G401.6 (cell line): ENCODE measurements around the gene STK32B.

Source experiments
- FAIRE-seq: peaks from 2 replicates; lab custom pipeline; 2012; peaks lifted over from hg19 to GRCh38; lab: Jason Lieb, UNC

Gene STK32B

GRCh38 chr4:5472160-5472591, 420.9 kb downstream of the STK32B start:
- no peak for FAIRE-seq

GRCh38 chr4:5473125-5473524, 421.8 kb downstream of the STK32B start:
- no peak for FAIRE-seq

GRCh38 chr4:5474756-5475155, 423.5 kb downstream of the STK32B start:
- FAIRE-seq, result no peak

GRCh38 chr4:5477613-5478012, 426.3 kb downstream of the STK32B start:
- no peak for FAIRE-seq

GRCh38 chr4:5478169-5478568, 426.9 kb downstream of the STK32B start:
- no peak for FAIRE-seq

GRCh38 chr4:5478697-5479096, 427.4 kb downstream of the STK32B start:
- FAIRE-seq, result no peak

- FAIRE-seq, result no peak
Observed at GRCh38 chr4:5479518-5480060, 428.3 kb downstream of the STK32B start.

GRCh38 chr4:5488413-5488812, 437.1 kb downstream of the STK32B start:
- no peak for FAIRE-seq

GRCh38 chr4:5489260-5489659, 438.0 kb downstream of the STK32B start:
- FAIRE-seq, result no peak

GRCh38 chr4:5497489-5497888, 446.2 kb downstream of the STK32B start:
- no peak for FAIRE-seq

- FAIRE-seq, result no peak
Observed at GRCh38 chr4:5500165-5500564, 448.9 kb downstream of the STK32B start.

- no peak for FAIRE-seq
Observed at GRCh38 chr4:5503336-5503936, 452.2 kb downstream of the STK32B start.

- FAIRE-seq, result no peak
Observed at GRCh38 chr4:5504486-5504885, 453.2 kb downstream of the STK32B start.

GRCh38 chr4:5510504-5510903, 459.2 kb downstream of the STK32B start:
- FAIRE-seq, result no peak

GRCh38 chr4:5511791-5512190, 460.5 kb downstream of the STK32B start:
- FAIRE-seq, result no peak

- no peak for FAIRE-seq
Observed at GRCh38 chr4:5515646-5516045, 464.4 kb downstream of the STK32B start.

GRCh38 chr4:5517372-5517771, 466.1 kb downstream of the STK32B start:
- FAIRE-seq, result no peak

- no peak for FAIRE-seq
Observed at GRCh38 chr4:5524446-5525299, 473.4 kb downstream of the STK32B start.

GRCh38 chr4:5526080-5526846, 475.0 kb downstream of the STK32B start:
- FAIRE-seq, result no peak

GRCh38 chr4:5527211-5527610, 475.9 kb downstream of the STK32B start:
- no peak for FAIRE-seq

GRCh38 chr4:5528031-5528436, 476.8 kb downstream of the STK32B start:
- FAIRE-seq, result no peak

- FAIRE-seq, result no peak
Observed at GRCh38 chr4:5532100-5532499, 480.8 kb downstream of the STK32B start.

GRCh38 chr4:5539584-5539983, 488.3 kb downstream of the STK32B start:
- no peak for FAIRE-seq
